K562 (cell line): ENCODE results near the gene KAT2B. TPM values are rescaled to one million over a fixed set of nuclear protein-coding genes. Genes with fewer than 3 reads are reported as not detected.

Experiments used
- ARID1B ChIP-seq: fragments of 450-650 bp; IDR thresholded peaks from 2 replicates; pipeline ENCODE4 v1.6.1; 2016; ENCODE audit warnings: antibody characterized with exemption, mild to moderate bottlenecking, inconsistent platforms
- CBFA2T2 ChIP-seq: fragments of 450-650 bp; conservative IDR thresholded peaks from 2 replicates; pipeline ENCODE4 v1.6.1; 2017; ENCODE audit warnings: mild to moderate bottlenecking
- EHMT2 ChIP-seq: fragments of 450-650 bp; IDR thresholded peaks from 2 replicates; pipeline ENCODE4 v1.6.1; 2018; ENCODE audit warnings: antibody characterized with exemption
- HDGF ChIP-seq: fragments of 450-650 bp; IDR thresholded peaks from 2 replicates; pipeline ENCODE4 v1.6.1; 2016
- MTA2 ChIP-seq: fragments of 450-650 bp; IDR thresholded peaks from 2 replicates; pipeline ENCODE4 v1.6.1; 2016; ENCODE audit warnings: low read depth
- NCOR1 ChIP-seq: fragments of 450-650 bp; IDR thresholded peaks from 2 replicates; pipeline ENCODE4 v1.6.1; 2016; ENCODE audit warnings: mild to moderate bottlenecking, moderate library complexity
- PHB2 ChIP-seq: fragments of 450-650 bp; IDR thresholded peaks from 2 replicates; pipeline ENCODE4 v1.6.1; 2017; ENCODE audit warnings: low read depth
- TCF3 ChIP-seq: sonication (generic); formaldehyde crosslinking; IDR thresholded peaks from 2 replicates; pipeline ENCODE4 v1.4.0; 2020; ENCODE audit warnings: mild to moderate bottlenecking, missing genetic modification reagents
- TEAD4 ChIP-seq, 2 experiments: sonication (generic) in 1 of 2; formaldehyde crosslinking in 1 of 2; IDR thresholded peaks; 2 replicates each; pipeline versions ENCODE4 v1.6.1 to v1.8.0; 2012 to 2022; ENCODE audit warnings: borderline replicate concordance in 1 of 2, inconsistent platforms in 1 of 2, low read length in 1 of 2, mild to moderate bottlenecking in 1 of 2, missing genetic modification reagents in 1 of 2
- ZKSCAN3 ChIP-seq: fragments of 250-450 bp; sonication (Bioruptor Pico); IDR thresholded peaks from 2 replicates; pipeline ENCODE4 v1.4.0; 2020
- polyA plus RNA-seq, 8 experiments: library from polyadenylated mRNA; depleted of rRNA in 4 of 8; stranded (reverse) in 5 of 8; unstranded in 3 of 8; fragments of >200 nt; fragmentation: Nextera tagmentation in 2 of 8; fragmentation: Illumina TruSeq in 1 of 8; extraction: Ambion mirVana in 2 of 8; extraction: Trizol in 1 of 8; gene quantifications; 2 replicates each; pipeline versions ENCODE4 v1.2.1 to v1.2.3, GENCODE V29; 2011 to 2014; ENCODE audit warnings: inconsistent platforms in 1 of 8, missing spikeins in 1 of 8
- total RNA-seq, 7 experiments: library from RNA; depleted of rRNA in 6 of 7; stranded (reverse); fragments of >200 nt in 6 of 7; fragmentation: Illumina TruSeq in 2 of 7; extraction: Trizol in 2 of 7; gene quantifications; 2 replicates each; pipeline versions ENCODE4 v1.2.1 to v1.2.3, GENCODE V29; 2011 to 2021; ENCODE audit warnings: low replicate concordance in 1 of 7
- TF ChIP-seq, protein P1 (sequence below): fragments of 450-650 bp; IDR thresholded peaks from 2 replicates; pipeline ENCODE4 v1.6.1; 2018; ENCODE audit not compliant: partially characterized antibody
- TF ChIP-seq, protein P2 (sequence below): fragments of 250-450 bp; sonication (Bioruptor Pico); IDR thresholded peaks from 2 replicates; pipeline ENCODE4 v1.4.0; 2020; ENCODE audit warnings: borderline replicate concordance
- TF ChIP-seq, protein P3 (sequence below): fragments of 450-650 bp; IDR thresholded peaks from 2 replicates; pipeline ENCODE4 v1.6.1; 2016
- TF ChIP-seq, protein P4 (sequence below): fragments of 450-650 bp; IDR thresholded peaks from 2 replicates; pipeline ENCODE4 v1.6.1; 2014; ENCODE audit warnings: low read depth, mild to moderate bottlenecking, moderate library complexity, borderline replicate concordance
- TF ChIP-seq, protein P5 (sequence below): fragments of 250-450 bp; sonication (Bioruptor Pico); IDR thresholded peaks from 2 replicates; pipeline ENCODE4 v1.5.0; 2021; ENCODE audit warnings: mild to moderate bottlenecking, moderate library complexity

The KAT2B gene
- total and polyA plus RNA-seq, 9 of the 15 experiments (the other 6 are each of a cell fraction or from before 2014, with no cell fraction given), result 3.3 to 14.9 (median 12.2) TPM

DNA sequence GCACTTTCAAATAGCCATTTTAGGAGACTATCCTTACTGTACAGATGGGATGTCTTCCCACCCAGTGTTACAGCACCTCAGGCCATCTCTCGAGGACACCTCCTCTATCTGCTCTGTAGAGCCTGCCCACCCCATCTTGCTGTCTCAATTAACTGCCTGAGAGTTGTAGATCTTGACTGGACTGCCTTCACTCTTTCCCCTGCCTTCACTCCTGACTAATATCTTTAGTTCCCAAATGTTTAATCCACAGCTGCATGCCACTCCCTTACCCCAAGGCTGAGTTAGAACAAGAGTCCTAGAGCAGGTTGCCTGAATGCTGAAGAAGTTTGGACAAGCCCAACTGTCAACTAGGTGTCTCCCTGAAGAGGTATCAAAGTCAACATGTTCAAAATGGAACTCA, 26.9 kb upstream of the KAT2B start (continued):
- TF ChIP-seq, protein P1, sequence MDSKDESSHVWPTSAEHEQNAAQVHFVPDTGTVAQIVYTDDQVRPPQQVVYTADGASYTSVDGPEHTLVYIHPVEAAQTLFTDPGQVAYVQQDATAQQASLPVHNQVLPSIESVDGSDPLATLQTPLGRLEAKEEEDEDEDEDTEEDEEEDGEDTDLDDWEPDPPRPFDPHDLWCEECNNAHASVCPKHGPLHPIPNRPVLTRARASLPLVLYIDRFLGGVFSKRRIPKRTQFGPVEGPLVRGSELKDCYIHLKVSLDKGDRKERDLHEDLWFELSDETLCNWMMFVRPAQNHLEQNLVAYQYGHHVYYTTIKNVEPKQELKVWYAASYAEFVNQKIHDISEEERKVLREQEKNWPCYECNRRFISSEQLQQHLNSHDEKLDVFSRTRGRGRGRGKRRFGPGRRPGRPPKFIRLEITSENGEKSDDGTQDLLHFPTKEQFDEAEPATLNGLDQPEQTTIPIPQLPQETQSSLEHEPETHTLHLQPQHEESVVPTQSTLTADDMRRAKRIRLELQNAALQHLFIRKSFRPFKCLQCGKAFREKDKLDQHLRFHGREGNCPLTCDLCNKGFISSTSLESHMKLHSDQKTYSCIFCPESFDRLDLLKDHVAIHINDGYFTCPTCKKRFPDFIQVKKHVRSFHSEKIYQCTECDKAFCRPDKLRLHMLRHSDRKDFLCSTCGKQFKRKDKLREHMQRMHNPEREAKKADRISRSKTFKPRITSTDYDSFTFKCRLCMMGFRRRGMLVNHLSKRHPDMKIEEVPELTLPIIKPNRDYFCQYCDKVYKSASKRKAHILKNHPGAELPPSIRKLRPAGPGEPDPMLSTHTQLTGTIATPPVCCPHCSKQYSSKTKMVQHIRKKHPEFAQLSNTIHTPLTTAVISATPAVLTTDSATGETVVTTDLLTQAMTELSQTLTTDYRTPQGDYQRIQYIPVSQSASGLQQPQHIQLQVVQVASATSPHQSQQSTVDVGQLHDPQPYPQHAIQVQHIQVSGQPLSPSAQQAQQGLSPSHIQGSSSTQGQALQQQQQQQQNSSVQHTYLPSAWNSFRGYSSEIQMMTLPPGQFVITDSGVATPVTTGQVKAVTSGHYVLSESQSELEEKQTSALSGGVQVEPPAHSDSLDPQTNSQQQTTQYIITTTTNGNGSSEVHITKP, result peak; percentile 11
- TF ChIP-seq, protein P2, sequence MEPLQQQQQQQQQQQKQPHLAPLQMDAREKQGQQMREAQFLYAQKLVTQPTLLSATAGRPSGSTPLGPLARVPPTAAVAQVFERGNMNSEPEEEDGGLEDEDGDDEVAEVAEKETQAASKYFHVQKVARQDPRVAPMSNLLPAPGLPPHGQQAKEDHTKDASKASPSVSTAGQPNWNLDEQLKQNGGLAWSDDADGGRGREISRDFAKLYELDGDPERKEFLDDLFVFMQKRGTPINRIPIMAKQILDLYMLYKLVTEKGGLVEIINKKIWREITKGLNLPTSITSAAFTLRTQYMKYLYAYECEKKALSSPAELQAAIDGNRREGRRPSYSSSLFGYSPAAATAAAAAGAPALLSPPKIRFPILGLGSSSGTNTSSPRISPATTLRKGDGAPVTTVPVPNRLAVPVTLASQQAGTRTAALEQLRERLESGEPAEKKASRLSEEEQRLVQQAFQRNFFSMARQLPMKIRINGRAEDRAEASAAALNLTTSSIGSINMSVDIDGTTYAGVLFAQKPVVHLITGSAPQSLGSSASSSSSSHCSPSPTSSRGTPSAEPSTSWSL (CRISPR knock-in tag), result no peak
- TF ChIP-seq, protein P3, sequence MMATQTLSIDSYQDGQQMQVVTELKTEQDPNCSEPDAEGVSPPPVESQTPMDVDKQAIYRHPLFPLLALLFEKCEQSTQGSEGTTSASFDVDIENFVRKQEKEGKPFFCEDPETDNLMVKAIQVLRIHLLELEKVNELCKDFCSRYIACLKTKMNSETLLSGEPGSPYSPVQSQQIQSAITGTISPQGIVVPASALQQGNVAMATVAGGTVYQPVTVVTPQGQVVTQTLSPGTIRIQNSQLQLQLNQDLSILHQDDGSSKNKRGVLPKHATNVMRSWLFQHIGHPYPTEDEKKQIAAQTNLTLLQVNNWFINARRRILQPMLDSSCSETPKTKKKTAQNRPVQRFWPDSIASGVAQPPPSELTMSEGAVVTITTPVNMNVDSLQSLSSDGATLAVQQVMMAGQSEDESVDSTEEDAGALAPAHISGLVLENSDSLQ, result peak; percentile 10; the same call in 1 of the 2 replicates
- TF ChIP-seq MTA2 (0 out of 2 replicates have a peak, but pooled peaks have one; percentile 34), NCOR1 (peak; percentile 37; the same call in 1 of the 2 replicates), HDGF (peak; percentile 64; the same call in 1 of the 2 replicates), ARID1B (peak; percentile 30; the same call in 1 of the 2 replicates), ZKSCAN3 (CRISPR knock-in tag) (no peak), CBFA2T2 (peak; percentile 66; the same call in 1 of the 2 replicates), TEAD4 (IDR thresholded peaks at IDR 0.05; ENCODE audit: low read length) (0 out of 2 replicates have a peak, but pooled peaks have one; percentile 41), TEAD4 (CRISPR knock-in tag; IDR thresholded peaks at IDR 0.05; ENCODE audit: borderline replicate concordance) (no peak), TCF3 (CRISPR knock-in tag) (peak; percentile 39; the same call in 1 of the 2 replicates), EHMT2 (peak; percentile 67; the same call in 1 of the 2 replicates), PHB2 (no peak)
- TF ChIP-seq, protein P4, sequence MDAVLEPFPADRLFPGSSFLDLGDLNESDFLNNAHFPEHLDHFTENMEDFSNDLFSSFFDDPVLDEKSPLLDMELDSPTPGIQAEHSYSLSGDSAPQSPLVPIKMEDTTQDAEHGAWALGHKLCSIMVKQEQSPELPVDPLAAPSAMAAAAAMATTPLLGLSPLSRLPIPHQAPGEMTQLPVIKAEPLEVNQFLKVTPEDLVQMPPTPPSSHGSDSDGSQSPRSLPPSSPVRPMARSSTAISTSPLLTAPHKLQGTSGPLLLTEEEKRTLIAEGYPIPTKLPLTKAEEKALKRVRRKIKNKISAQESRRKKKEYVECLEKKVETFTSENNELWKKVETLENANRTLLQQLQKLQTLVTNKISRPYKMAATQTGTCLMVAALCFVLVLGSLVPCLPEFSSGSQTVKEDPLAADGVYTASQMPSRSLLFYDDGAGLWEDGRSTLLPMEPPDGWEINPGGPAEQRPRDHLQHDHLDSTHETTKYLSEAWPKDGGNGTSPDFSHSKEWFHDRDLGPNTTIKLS, result no peak
- TF ChIP-seq, protein P5, sequence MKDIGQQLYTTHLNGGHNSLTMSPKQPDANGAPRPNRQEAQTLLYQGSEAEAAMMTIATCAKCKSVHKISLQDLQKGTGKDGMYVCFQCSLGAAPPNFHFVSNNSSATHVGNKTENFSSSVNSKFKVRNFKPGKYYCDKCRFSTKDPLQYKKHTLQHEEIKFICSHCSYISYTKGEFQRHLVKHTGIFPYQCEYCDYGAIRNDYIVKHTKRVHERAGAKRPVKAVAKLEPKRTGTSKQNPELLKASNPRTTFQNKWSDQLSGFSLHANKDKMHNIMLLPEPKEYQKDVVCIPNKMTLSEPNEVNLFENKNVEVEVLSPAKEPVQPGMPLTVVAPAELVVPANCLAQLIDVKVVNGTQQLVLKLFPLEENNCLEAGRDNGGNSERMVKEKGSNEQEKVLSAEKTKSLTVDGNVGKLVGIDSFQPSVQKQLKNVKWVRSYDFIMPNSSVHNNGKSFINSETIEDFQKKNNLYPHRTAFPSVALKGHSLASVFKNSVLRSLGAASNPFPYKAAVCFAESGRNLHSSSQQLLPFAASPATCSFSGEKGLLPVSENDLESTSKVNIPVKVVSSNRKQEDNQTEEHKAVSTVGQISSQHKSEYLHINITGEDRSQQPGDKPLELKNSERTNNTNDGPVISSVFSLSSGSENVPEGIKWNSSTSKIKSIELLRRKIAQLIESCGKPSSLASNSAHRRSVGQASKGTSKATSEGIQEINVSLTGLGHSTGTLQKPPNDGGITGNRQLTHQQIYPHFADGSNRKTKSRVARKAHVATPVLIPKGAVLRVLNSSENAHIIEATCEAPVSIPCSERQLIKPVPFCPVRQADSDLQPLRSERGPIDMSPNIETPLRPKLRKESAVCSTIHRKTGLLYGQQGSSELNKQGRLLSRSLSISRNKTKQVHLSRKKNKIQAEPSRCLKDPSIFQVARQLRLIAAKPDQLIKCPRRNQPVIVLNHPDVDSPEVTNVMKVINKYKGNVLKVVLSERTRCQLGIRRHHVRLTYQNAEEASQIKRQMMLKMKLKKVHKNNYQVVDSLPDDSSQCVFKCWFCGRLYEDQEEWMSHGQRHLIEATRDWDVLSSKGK, result no peak
